ENCODE results near the gene MRPL33.

MRPL33 gene

GRCh38 chr2:27771548-27772335, at the start of gene MRPL33:
Gene MRPL33 (plus strand): TSS chr2:27771719. CDS start chr2:27771778, 59 bp downstream.
- Histone ChIP-seq H3K4me2 (peak within 1 kb of the TSS; percentile 80), H3K36me3 (peaks cover 25% of the 10 kb centered on the region), H4K20me1 (peaks cover 5% of the 10 kb centered on the region; the same call in 1 of the 2 replicates), H3K9ac (peak within 1 kb of the TSS; percentile 80), H3K9me3 (no peaks in the 10 kb centered on the region), H3K4me3 (peak within 1 kb of the TSS; percentile 78), H3K27ac (peak within 1 kb of the TSS; percentile 77), H3K4me1 (peaks cover 32% of the 10 kb centered on the region), H3K27me3 (no peaks in the 10 kb centered on the region)
- TF ChIP-seq Cebpa-rat (IDR thresholded peaks at IDR 0.05), result no peak

- Histone ChIP-seq H3K4me2 (peak overlapping the region; percentile 72), H3K4me3 (no peak overlapping the region), H3K36me3 (no peaks in the 10 kb centered on the region), H4K20me1 (no peaks in the 10 kb centered on the region), H3K27me3 (peaks cover 4% of the 10 kb centered on the region; the same call in 1 of the 2 replicates), H3K9ac (no peak overlapping the region; the same call in 1 of the 2 replicates), H3K9me3 (no peaks in the 10 kb centered on the region), H3K27ac (0 out of 2 replicates have a peak overlapping the region, but pooled peaks have one; percentile 7), H3K4me1 (peaks cover 27% of the 10 kb centered on the region)
- TF ChIP-seq Cebpa-rat (IDR thresholded peaks at IDR 0.05), result no peak
Observed at GRCh38 chr2:27721884-27722485, 49.5 kb upstream of the MRPL33 start.

GRCh38 chr2:27723372-27724144, 48.0 kb upstream of the MRPL33 start:
- Histone ChIP-seq H4K20me1 (no peaks in the 10 kb centered on the region), H3K4me3 (no peak overlapping the region), H3K27ac (no peak overlapping the region), H3K4me2 (no peak overlapping the region), H3K4me1 (peaks cover 36% of the 10 kb centered on the region), H3K27me3 (no peaks in the 10 kb centered on the region), H3K36me3 (no peaks in the 10 kb centered on the region), H3K9ac (no peak overlapping the region), H3K9me3 (no peaks in the 10 kb centered on the region)
- no peak for TF ChIP-seq Cebpa-rat (IDR thresholded peaks at IDR 0.05)

GRCh38 chr2:27724191-27724590, 47.3 kb upstream of the MRPL33 start:
- Histone ChIP-seq H3K4me1 (peaks cover 42% of the 10 kb centered on the region), H3K4me2 (no peak overlapping the region)

GRCh38 chr2:27724905-27725701, 46.4 kb upstream of the MRPL33 start:
- Histone ChIP-seq H3K9me3 (no peaks in the 10 kb centered on the region), H3K36me3 (no peaks in the 10 kb centered on the region), H3K4me1 (peaks cover 51% of the 10 kb centered on the region), H3K4me3 (no peak overlapping the region), H3K4me2 (no peak overlapping the region), H4K20me1 (no peaks in the 10 kb centered on the region), H3K9ac (no peak overlapping the region), H3K27ac (no peak overlapping the region), H3K27me3 (no peaks in the 10 kb centered on the region)
- TF ChIP-seq Cebpa-rat (IDR thresholded peaks at IDR 0.05), result no peak

More at GRCh38 chr2:27724191-27724590, 47.3 kb upstream of the MRPL33 start:
- no peak for TF ChIP-seq Cebpa-rat (IDR thresholded peaks at IDR 0.05)
- no peaks in the 10 kb centered on the region for H3K36me3 ChIP-seq
- no peaks in the 10 kb centered on the region for H3K27me3 ChIP-seq
- H3K4me3 ChIP-seq, result no peak overlapping the region
- no peak overlapping the region for H3K9ac ChIP-seq
- no peaks in the 10 kb centered on the region for H3K9me3 ChIP-seq
- no peak overlapping the region for H3K27ac ChIP-seq
- no peaks in the 10 kb centered on the region for H4K20me1 ChIP-seq

- Histone ChIP-seq H3K4me1 (peaks cover 48% of the 10 kb centered on the region), H3K4me2 (no peak overlapping the region), H3K36me3 (no peaks in the 10 kb centered on the region)
Observed at GRCh38 chr2:27727257-27727656, 44.3 kb upstream of the MRPL33 start.

GRCh38 chr2:27728081-27728858, 43.2 kb upstream of the MRPL33 start:
- Histone ChIP-seq H3K36me3 (no peaks in the 10 kb centered on the region), H3K4me2 (peak overlapping the region; percentile 75), H3K27me3 (no peaks in the 10 kb centered on the region), H3K9ac (no peak overlapping the region), H3K4me3 (no peak overlapping the region), H3K4me1 (peaks cover 45% of the 10 kb centered on the region), H3K27ac (no peak overlapping the region), H3K9me3 (no peaks in the 10 kb centered on the region), H4K20me1 (no peaks in the 10 kb centered on the region)
- TF ChIP-seq Cebpa-rat (IDR thresholded peaks at IDR 0.05), result no peak

More at GRCh38 chr2:27727257-27727656, 44.3 kb upstream of the MRPL33 start:
- Histone ChIP-seq H3K9me3 (no peaks in the 10 kb centered on the region), H3K9ac (no peak overlapping the region), H3K27me3 (no peaks in the 10 kb centered on the region), H3K27ac (no peak overlapping the region), H3K4me3 (no peak overlapping the region), H4K20me1 (no peaks in the 10 kb centered on the region)
- no peak for TF ChIP-seq Cebpa-rat (IDR thresholded peaks at IDR 0.05)

GRCh38 chr2:27729198-27729597, 42.3 kb upstream of the MRPL33 start:
- TF ChIP-seq Cebpa-rat (IDR thresholded peaks at IDR 0.05), result no peak
- Histone ChIP-seq H3K27ac (no peak overlapping the region), H3K36me3 (no peaks in the 10 kb centered on the region), H3K4me3 (no peak overlapping the region), H3K27me3 (no peaks in the 10 kb centered on the region), H3K9me3 (no peaks in the 10 kb centered on the region), H4K20me1 (no peaks in the 10 kb centered on the region), H3K4me1 (peaks cover 45% of the 10 kb centered on the region), H3K4me2 (peak overlapping the region; percentile 75), H3K9ac (no peak overlapping the region)

Measured in BLaER1 (cell line).